OCI-LY3 (cell line): ENCODE data around the gene CHN2.

Experiments used
- H2AFZ ChIP-seq: fragments of 200-600, 300-600 bp; shearing (Covaris generic); 2 replicates; pipeline ENCODE4 v1.6.0; 2014; ENCODE audit warnings: antibody characterized with exemption, low read depth, low read length
- H3K27ac ChIP-seq: fragments of 200-600, 300-600 bp; sonication (generic); 2 replicates; pipeline ENCODE4 v1.5.1; 2014; ENCODE audit warnings: mild to moderate bottlenecking, low read length, moderate library complexity, mixed read lengths
- H3K27me3 ChIP-seq: fragments of 200-600, 300-600 bp; sonication (generic); 2 replicates; pipeline ENCODE4 v1.6.1; 2014; ENCODE audit warnings: low read depth, low read length, mixed read lengths
- H3K36me3 ChIP-seq: fragments of 200-600, 300-600 bp; sonication (generic); replicated peaks from 2 replicates; pipeline ENCODE3; 2014; ENCODE audit warnings: low read depth, low read length, mixed read lengths
- H3K4me1 ChIP-seq: fragments of 300-600, 200-600 bp; sonication (generic); 2 replicates; pipeline ENCODE4 v1.6.1; 2014; ENCODE audit warnings: low read length, mixed read lengths
- H3K4me2 ChIP-seq: fragments of 200-600, 300-600 bp; sonication (generic); 2 replicates; pipeline ENCODE4 v1.6.1; 2014; ENCODE audit warnings: low read length, mixed read lengths
- H3K4me3 ChIP-seq: fragments of 300-600, 200-600 bp; sonication (generic); 2 replicates; pipeline ENCODE4 v1.5.1; 2014; ENCODE audit warnings: antibody characterized with exemption, mild to moderate bottlenecking, low read length, moderate library complexity
- H3K79me2 ChIP-seq: fragments of 300-600, 200-600 bp; shearing (Covaris generic); 2 replicates; pipeline ENCODE4 v1.6.1; 2014; ENCODE audit warnings: mild to moderate bottlenecking, low read length, mixed read lengths
- H3K9ac ChIP-seq: fragments of 300-600, 200-600 bp; shearing (Covaris generic); 2 replicates; pipeline ENCODE4 v1.6.0; 2014; ENCODE audit warnings: mild to moderate bottlenecking, low read length, moderate library complexity
- H3K9me3 ChIP-seq: fragments of 200-600, 300-600 bp; shearing (Covaris generic); 2 replicates; pipeline ENCODE4 v1.6.1; 2014; ENCODE audit warnings: low read length, mixed read lengths; ENCODE audit not compliant: insufficient read depth
- H4K20me1 ChIP-seq: fragments of 200-600, 300-600 bp; sonication (generic); 2 replicates; pipeline ENCODE4 v1.6.1; 2016; ENCODE audit warnings: low read length, mixed read lengths; ENCODE audit not compliant: insufficient read depth
- CTCF ChIP-seq: fragments of 200-600, 300-600 bp; sonication (generic); IDR thresholded peaks from 2 replicates; pipeline ENCODE4 v1.5.1; 2014; ENCODE audit warnings: antibody characterized with exemption, low read length, low read depth
- EZH2phosphoT487 ChIP-seq: fragments of 200-600 bp; shearing (Covaris generic); IDR thresholded peaks from 2 replicates; pipeline ENCODE4 v1.6.1; 2018; ENCODE audit warnings: antibody characterized with exemption, mixed run types, low read depth

The CHN2 gene

GRCh38 chr7:29461996-29462395 is 267.4 kb downstream of the CHN2 start:
- Histone ChIP-seq H3K9me3 (no peaks in the 10 kb centered on the region), H3K4me3 (no peak overlapping the region), H3K9ac (no peak overlapping the region), H3K79me2 (no peaks in the 10 kb centered on the region), H3K27ac (no peak overlapping the region), H3K4me1 (no peaks in the 10 kb centered on the region), H3K27me3 (no peaks in the 10 kb centered on the region), H3K36me3 (no peaks in the 10 kb centered on the region), H3K4me2 (no peak overlapping the region), H4K20me1 (no peaks in the 10 kb centered on the region), H2AFZ (no peak overlapping the region)
- TF ChIP-seq EZH2phosphoT487 (no peak), CTCF (no peak)

- Histone ChIP-seq H3K27me3 (no peaks in the 10 kb centered on the region), H3K4me3 (no peak overlapping the region), H3K79me2 (no peaks in the 10 kb centered on the region), H2AFZ (no peak overlapping the region), H3K4me1 (no peaks in the 10 kb centered on the region), H3K27ac (no peak overlapping the region), H3K36me3 (no peaks in the 10 kb centered on the region), H3K9me3 (no peaks in the 10 kb centered on the region), H4K20me1 (no peaks in the 10 kb centered on the region), H3K9ac (no peak overlapping the region), H3K4me2 (no peak overlapping the region)
- TF ChIP-seq EZH2phosphoT487: no peak
- no peak for TF ChIP-seq CTCF
Measured at GRCh38 chr7:29463504-29464158, 269.1 kb downstream of the CHN2 start.

- TF ChIP-seq CTCF: no peak
- TF ChIP-seq EZH2phosphoT487: no peak
Measured at GRCh38 chr7:29464753-29465152, 270.2 kb downstream of the CHN2 start.

GRCh38 chr7:29467193-29467926 is 272.8 kb downstream of the CHN2 start:
- H3K4me3 ChIP-seq: no peak overlapping the region
- no peak overlapping the region for H3K27ac ChIP-seq
- H3K9me3 ChIP-seq: no peaks in the 10 kb centered on the region

More at GRCh38 chr7:29464753-29465152, 270.2 kb downstream of the CHN2 start:
- no peaks in the 10 kb centered on the region for H3K79me2 ChIP-seq
- H3K9ac ChIP-seq: no peak overlapping the region
- no peak overlapping the region for H3K4me2 ChIP-seq
- no peaks in the 10 kb centered on the region for H3K9me3 ChIP-seq
- H3K4me1 ChIP-seq: no peaks in the 10 kb centered on the region
- H3K4me3 ChIP-seq: no peak overlapping the region
- no peaks in the 10 kb centered on the region for H3K36me3 ChIP-seq
- H3K27ac ChIP-seq: no peak overlapping the region
- no peaks in the 10 kb centered on the region for H3K27me3 ChIP-seq
- H2AFZ ChIP-seq: no peak overlapping the region
- H4K20me1 ChIP-seq: no peaks in the 10 kb centered on the region

More at GRCh38 chr7:29467193-29467926, 272.8 kb downstream of the CHN2 start:
- H3K4me1 ChIP-seq: no peaks in the 10 kb centered on the region
- H3K79me2 ChIP-seq: no peaks in the 10 kb centered on the region
- no peak overlapping the region for H2AFZ ChIP-seq
- H3K27me3 ChIP-seq: no peaks in the 10 kb centered on the region
- no peak overlapping the region for H3K4me2 ChIP-seq
- H3K36me3 ChIP-seq: no peaks in the 10 kb centered on the region
- no peak for TF ChIP-seq CTCF
- TF ChIP-seq EZH2phosphoT487: no peak
- no peak overlapping the region for H3K9ac ChIP-seq
- H4K20me1 ChIP-seq: no peaks in the 10 kb centered on the region
